Fibroblast of skin of scalp (primary cell): ENCODE data around the gene ADGRG2.
"Not testable (repeated sequence)": the region's sequence is repeated elsewhere in the genome, so short reads cannot be mapped to it uniquely, and the experiment has no call there.

Experiments used
- DNase-seq: peaks from one replicate; pipeline ENCODE4 v3.0.0-alpha.2; 2013

The ADGRG2 gene

DNA sequence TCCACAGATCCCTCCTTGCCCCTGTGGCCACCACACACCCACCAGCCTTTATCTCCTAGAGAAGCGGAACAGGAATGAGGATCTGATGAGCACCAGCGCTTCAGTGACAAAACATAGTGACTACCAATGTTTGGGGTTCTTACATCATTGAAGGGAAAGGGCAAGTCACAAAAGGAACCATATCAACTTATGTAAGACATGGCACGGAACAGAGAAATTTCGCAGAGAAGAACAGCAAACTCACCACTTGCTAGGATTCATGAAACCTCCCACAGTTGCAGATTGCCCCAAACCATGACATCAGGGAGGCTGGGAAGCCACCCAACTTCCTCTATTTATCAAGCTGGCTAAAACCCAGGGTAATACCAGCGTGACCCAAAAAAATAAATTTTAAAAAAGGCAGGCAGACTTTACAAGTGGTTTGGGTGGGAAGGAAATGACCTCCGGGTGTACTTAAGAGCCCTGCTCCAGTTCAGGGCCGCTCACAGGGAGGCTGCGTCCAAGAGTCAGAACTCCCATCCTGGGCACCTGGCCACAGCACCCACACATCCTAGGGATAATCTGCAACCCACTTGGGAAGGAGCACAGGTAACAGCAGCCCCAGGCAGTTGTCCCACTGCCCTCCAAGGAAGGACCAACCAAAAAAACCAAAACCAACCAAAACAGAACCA, 36.0 kb downstream of the ADGRG2 start:
- no peak for DNase-seq

DNA sequence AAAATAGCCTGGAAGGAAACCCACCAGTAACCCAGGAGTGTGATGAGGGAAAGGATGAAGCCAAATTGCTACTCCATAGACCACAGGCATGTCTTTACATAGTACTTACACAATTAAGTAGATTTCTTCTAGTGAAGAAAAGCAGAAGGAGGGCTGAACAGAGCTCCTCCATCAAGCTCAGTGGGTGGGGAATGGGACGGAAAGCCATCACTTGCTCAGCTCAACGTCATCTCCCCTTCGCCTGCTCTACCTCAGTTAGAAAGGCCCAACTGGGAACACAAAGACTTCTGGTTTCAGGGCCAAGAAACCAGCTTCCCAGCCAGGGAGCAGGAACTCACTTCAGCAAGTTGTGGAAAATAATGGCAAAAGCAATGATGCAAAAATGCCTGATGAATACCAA, 36.6 kb downstream of the ADGRG2 start:
- DNase-seq, result no peak

DNA sequence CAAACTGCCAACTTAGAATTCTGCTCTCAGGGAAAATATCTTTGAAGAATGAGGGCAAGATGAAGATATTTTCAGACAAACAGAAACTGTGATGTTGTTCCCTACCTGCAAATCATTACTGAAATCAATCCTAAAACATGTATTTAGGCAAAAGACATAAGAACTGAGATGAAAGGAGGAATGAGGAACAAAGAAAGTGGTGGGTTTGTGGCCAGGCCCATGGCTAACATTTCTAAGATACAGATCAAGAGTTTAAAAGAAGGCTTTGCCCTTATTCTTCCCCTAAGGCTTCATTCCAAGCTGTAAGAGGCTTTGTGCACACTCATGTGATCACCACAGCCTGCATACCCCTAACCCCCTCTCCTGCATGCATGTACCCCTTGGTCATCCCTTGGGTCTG, 46.5 kb downstream of the ADGRG2 start:
- no peak for DNase-seq

DNA sequence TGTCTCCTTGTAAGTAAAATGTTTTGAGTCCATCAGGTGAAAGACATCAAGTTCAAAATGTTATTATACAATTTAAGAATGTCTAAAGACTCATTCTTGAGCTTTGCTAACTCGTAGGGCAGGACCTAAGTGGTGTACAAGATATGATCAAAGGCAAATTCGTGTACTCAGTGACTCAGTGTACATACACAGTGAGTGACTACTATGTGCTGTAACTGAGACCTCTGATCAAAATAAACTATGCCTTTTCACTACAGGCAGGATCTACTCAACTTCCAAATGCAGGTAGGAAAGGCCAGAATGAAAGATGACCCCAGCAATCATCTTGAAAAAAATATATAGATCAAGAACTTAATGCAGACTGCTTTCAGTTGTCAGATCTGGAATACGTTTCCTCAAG, 49.9 kb downstream of the ADGRG2 start:
- no peak for DNase-seq

DNA sequence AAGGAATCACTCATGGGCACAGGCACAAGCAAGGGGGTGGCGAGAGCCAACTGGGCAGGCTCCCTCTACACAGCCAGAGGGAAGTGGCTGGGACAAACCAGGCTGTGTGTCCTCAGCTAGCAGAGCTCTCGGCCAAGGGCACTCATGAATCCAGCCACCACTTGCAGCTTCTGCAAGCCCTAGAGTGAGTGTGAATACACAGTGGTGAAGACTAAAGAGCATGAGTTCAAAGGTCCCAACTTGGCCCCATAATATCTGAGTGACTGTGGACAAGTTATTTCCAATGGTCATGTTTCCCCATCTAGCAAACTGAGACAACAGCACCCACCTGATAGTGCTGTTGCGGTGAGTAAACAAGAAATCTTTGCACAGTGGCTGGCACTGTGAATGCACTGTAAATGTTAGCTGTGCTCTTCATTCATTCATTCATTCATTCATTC, 51.7 kb downstream of the ADGRG2 start:
- no peak for DNase-seq

DNA sequence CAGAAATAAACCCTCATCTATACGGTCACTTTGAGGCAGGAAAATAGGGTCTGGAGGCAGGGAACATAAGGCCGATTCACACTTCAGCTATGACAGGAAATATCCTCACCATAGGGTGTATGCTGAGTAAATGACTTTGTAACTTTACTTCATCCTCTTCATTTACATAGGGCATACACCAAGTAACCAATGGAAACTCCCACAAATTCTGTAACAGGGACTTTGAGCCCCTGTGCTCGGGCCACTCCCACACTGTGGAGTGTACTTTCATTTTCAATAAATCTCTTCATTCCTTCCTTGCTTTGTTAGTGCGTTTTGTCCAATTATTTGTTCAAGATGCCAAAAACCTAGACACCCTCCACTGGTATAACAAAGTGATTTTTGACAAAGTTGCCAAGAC, 55.3 kb downstream of the ADGRG2 start:
- DNase-seq, result not testable (repeated sequence)

DNA sequence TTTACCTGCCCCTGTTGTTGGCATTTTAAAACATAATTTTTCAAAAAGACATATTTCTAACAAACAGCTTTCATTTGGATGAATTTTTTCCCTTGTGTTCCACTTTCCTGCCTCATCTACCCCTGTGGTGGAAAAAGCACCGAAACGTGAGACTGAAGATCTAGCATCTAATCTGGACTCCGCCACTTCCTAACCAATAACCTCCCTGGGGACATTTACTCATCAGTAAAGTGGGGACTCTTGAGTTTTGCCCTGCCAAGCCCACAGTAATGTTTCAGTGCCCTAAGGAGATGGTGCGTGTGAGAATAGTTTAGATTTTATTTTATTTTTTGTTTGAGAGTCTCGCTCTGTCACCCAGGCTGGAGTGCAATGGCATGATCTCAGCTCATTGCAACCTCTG, 56.7 kb downstream of the ADGRG2 start:
- DNase-seq, result peak; percentile 19

DNA sequence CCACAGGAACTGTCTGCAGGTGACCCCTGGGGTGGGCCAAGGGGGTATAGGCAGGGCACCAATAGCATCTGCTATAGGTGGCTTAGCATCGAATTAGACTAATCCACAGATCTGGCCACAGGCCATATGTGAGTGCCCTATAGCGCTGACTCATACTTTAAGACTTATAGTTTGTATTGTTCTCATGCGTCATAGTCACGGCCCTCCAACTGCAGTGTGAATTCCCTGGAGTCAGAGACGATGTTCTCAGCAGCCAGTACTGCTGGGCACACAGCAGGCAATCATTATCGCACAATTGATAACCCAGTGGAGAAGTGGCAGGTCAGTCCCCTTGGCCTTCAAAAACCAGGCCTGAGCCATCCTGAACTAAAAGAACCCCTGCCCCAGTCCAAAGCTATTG, 58.1 kb downstream of the ADGRG2 start:
- DNase-seq, result peak; percentile 62

DNA sequence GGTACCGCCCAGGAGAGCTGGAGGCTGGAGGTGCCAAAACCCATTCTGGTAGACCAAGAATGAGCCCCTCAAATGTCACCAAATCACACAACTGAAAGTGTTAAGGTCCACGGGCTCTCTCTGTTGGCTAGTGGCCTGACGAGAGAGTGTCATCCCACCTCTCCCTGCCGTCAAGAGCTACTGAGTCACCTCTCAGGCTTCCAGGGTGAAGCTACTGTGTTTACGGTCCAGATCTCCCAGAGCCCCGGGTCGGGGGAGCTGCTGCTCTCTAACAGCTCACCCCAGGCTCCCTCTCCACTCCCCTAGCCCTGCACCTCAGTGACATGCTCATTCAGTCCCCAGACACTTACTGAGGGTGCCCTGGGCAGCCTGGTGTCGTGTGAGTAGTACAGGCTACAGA, 59.2 kb downstream of the ADGRG2 start:
- peak; percentile 25 for DNase-seq

DNA sequence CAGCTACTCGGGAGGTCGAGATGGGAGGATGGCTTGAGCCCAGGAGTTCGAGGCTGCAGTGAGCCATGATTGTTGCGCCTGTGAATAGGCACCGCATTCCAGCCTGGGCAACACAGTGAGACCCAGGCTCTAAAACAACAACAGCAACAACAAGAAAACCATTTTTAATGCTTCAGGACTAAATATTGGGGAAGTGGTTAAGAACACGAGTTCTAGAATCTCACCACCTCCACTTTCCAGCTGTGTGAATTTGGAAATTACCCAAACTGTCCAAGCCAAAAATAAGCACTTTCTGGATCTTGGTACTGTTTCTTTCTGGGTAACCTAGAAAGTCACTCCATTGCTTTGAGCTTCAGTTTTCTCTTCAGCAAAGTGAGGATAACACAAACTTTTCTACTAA, 63.2 kb downstream of the ADGRG2 start:
- no peak for DNase-seq

DNA sequence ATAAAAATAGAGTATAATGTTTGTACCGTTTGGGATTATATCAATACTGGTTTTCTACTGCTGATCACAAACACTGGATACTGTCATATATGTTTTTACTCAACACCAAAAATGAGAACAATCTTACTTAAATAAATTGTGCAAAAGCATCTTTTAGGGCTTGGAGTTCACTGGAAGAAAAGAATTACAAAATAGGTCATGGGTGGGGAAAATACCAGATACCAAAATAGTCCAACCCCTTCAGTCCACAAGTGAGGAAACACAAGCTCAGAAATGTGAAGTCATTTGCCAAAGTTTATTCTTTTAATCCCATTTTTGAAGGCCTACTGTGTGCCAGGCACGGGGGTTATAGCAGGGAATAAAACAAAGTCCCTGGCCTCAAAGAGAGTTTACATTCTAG, 64.4 kb downstream of the ADGRG2 start:
- DNase-seq, result no peak

DNA sequence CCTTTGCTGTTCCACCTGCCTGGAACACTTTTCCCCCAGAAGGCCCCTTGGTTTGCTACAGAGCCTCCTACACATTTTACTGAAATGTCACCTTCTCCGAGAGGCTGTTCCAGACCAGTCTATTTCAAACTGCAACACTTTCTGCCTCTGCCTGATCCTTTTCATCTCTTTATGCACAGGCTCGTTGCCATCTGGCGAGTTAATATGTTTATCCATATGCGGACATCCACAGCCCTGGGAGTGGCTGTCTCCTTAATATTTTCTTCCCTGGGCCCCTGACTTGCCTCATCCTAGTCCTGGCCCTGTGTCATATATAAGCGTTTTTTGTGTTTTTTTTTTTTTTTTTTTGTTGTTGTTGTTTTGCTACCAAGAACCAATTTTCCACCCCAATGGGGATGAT, 73.2 kb downstream of the ADGRG2 start:
- DNase-seq, result no peak

DNA sequence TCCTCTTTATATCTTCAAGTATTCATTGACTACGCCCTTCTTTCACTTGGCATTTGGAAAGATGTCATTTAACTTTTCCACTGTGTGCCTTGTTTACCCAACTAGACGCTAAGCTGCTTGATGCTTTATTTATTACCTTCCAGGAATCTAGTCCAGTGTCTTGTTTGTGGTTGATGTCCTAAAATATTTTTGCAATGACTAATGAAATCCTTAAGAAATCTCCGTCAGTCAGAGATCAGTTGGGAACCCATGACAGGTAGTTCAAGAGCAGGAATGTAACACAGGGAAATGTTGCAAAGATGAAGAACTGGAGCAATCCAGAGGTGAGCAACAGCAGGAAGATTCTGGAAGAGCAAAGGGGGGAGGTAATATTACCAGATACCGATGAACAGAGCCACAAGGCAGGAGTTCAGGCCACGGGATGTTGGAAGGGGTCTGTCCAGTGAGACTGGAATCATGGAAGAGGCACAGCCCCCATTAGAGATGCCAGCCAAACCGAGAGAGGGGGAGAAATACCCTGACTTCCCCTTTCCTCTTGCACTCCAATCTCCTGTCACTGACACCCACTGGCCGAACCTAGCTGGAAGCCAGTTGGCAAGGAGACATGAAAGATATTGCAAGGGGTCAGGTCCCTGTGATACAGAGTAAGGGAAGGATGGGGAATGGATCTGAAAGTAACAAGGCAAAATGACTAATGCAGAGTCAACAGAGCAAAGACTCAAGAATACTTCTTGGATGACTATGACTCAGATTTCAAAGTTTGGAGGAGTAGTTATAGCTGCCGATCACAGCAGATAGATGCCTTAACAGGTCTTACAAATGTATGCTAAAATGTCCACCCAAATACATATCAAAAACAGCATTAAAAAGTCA, 75.7 kb downstream of the ADGRG2 start:
- peak; percentile 42 for DNase-seq

DNA sequence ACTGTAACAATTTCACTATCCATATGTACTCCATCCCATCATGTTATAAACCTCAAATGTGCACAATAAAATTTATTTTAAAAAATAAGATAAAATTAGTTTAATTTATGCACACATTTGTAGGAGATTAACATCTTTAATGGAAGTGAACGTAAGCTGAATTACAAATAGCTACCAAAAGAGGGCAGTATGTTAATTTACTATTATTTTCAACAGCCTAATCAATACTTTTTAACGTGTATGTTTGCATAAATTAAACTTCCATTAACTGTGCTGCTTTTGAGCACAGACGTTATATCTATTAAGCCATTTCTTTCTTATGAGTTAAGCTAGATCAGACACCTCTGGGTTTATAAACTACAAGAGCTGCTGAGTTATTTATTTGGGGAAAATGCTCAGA, 81.9 kb downstream of the ADGRG2 start:
- no peak for DNase-seq

DNA sequence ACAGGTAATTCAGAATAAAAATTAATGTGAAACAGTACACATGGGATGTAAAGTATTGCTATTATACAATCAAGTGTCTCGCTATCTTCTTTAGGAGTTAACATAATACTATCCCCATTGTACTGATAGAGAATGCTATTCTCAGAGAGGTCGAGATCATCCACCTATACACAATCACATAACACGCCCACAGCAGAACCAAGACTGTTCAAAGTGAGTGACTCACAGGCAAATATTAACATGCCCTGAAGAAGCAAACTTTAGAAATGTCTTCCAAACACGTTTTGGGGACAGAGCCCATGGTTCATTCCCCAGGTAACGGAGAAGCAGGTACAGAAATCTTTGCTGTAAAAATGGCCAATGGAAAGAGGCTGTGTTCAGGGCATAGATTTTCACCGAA, 88.2 kb downstream of the ADGRG2 start:
- DNase-seq, result no peak

DNA sequence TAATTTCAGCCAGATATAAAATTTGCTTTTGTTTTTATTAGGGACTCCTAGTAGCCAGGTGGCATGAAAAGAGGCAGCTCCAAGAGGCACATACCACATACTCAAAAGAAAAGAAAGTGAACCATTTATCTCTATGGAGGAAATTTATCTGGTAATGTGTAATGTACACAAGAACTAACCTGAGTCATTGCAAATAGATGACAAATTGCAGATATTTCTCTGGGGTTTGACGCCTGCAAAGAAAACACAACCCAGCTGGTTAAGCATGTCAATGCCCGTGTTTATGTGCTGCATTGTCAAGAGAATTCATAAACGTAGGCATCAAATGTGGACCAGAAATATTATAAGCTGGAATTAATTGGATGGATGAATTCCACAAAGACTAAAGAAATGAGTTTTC, 91.5 kb downstream of the ADGRG2 start:
- DNase-seq, result no peak

DNA sequence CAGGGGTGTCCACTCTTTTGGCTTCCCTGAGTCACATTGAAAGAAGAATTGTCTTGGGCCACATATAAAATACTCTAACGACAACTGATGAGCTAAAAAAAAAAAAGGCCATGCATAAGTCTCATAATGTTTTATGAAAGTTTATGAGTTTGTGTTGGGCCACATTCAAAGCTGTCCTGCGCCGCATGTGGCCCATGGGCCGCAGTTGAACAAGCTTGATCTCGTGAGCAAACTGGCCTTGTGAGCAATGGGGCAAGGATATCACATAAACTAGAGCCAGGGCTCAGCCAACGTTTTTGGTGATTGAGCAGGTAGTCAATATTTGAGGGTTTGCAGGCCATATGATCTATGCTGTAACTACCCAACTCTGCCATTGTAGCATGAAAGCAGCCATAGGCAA, 93.7 kb downstream of the ADGRG2 start:
- no peak for DNase-seq

DNA sequence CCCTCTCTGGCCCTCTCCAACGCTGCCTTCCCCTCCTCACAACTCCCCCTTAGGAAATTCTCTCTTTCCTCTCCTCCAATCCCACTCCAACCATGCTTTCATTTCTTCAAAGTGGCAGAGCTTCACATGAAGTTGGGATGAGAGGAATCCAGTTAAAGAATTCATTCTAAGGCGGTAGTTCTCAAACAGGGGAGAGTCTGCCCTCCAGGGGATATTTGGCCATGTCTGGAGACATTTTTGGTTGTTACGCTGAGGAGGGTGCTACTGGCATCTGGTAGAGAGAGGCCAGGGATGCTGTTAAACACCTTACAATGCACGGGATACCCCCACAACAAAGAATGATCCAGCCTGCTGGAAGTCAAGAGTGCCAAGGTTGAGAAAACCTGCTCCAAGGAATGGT, 97.9 kb downstream of the ADGRG2 start:
- DNase-seq, result no peak

DNA sequence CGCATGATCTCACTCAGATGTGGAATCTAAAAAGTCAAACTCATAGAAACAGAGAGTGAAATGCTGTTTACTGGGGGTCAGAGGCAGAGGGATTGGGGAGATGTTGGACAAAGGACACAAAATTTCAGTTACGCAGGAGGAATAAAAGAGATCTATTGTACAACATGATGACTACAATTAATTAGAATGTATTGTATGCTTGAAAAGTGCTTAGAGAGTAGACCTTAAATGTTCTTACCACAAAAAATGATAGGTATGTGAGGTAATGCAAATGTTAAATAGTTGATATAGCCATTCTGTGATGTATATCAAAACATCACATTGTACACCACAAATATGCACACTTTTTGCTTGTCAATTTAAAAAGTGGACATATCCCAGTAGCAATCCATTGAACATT, 102.3 kb downstream of the ADGRG2 start:
- no peak for DNase-seq

DNA sequence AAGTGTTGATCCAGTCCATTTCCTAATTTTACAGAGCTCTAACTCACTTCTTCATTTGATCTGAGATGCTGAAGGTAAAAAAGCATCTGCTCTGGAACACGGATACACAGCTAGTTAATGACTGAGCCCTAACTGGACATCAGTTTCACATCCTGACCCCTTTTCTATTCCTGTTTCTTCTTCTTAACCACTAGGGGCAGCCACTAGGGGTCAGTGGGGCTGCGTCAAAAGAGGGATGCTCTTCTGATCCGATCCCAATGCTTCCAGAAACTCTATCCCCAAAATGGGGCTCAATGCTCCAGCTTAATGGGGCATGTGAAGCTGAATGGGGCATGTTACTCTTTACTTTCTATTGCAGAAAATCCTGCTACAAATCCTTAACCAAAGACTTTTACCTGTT, 105.0 kb downstream of the ADGRG2 start:
- peak; percentile 45 for DNase-seq

DNA sequence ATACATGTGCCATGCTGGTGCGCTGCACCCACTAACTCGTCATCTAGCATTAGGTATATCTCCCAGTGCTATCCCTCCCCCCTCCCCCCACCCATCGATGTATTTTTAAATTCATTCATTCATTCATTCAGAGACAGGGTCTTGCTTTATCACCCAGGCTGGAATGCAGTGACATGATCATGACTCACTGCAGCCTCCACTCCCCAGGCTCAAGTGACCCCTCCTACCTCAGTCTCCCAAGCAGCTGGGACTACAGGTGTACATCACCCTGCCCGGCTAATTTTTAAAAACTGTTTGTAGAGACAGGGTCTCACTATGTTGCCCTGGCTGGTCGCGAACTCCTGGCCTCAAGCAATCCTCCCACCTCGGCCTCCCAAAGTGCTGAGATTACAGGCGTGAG, 105.7 kb downstream of the ADGRG2 start:
- not testable (repeated sequence) for DNase-seq

DNA sequence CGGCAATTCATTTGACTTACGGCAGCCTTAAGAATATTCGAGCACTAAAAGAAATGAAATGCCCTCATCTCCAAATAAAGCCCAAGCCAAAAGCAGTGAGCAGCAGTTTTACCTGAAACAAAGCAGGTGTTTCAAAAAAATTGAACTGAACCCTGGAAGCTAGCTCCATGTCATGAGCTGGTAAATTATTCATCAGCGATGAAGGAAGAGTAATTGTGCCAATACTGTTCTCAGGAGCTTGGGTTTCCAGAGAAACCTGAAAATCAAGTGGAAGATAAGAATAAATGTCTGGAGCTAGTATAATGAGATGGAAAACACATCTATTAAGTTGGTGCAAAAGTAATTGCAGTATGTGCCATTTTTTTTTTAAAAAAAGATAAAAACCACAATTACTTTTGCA, 114.4 kb downstream of the ADGRG2 start:
- no peak for DNase-seq

DNA sequence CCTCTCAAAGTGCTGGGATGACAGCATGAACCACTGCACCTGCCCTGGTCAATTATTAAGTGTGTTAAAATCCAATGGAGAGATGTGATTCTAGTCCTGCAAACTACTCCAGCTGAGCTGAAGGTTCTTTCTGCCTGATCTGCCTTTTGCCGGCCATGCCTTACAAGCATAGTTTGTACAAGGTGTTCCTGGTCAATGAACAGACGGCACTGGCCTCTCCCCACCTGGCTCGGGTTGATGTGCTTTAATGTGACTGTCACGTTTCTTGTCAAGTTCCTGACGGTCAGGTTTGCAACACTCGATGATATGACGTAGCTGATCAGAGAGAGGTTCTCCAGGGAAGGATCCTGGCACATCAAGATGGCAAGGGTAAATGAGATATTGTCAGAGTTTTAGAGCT, 115.3 kb downstream of the ADGRG2 start:
- DNase-seq, result no peak

DNA sequence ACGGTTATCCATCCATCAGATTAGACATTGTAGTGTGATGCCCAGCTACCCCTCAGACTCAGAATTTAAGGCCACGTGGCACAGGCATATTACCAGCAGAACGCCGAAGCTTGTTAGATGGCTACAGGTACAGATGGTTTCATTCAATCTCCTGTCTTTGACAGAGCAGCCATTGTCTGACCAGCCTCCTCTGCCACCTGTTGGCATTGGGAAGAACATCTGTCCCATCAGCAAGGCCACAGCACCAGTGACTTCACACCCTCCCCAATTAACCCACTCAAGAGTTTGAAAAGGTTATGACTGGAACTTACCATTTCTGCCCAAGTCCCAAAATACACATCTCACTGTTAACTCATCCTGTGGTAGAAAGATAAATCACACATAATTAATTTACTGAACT, 116.4 kb downstream of the ADGRG2 start:
- no peak for DNase-seq
